HG03558 (cell line): Measurements from ENCODE around the gene SNTA1.
"Not testable (repeated sequence)": the region's sequence is repeated elsewhere in the genome, so short reads cannot be mapped to it uniquely, and the experiment has no call there.

ENCODE experiments used
- ATAC-seq: cut with Tn5 transposase; IDR thresholded peaks from one replicate; pipeline ENCODE4 v1.9.1; 2021; ENCODE audit warnings: moderate number of reproducible peaks; ENCODE audit not compliant: unreplicated experiment; ENCODE audit errors: extremely low read depth

The SNTA1 gene

DNA sequence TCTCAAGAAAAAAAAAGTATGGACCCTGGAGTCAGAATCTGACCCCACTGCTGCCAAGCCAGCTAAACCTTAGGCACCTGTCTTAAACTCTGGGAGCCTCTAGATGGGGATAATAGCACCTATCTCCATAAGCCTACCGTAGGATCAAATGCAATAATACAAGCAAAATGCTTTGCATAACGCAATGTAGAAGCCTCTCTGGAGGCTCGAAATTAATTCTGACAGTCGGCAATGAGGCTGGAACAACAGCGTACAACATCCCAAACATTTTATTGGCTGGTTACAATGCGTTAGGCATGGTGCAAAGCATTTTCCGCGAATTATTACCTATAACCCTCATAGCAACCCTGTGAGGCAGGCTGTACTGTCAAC, 42.8 kb downstream of the SNTA1 start:
- ATAC-seq: no peak

DNA sequence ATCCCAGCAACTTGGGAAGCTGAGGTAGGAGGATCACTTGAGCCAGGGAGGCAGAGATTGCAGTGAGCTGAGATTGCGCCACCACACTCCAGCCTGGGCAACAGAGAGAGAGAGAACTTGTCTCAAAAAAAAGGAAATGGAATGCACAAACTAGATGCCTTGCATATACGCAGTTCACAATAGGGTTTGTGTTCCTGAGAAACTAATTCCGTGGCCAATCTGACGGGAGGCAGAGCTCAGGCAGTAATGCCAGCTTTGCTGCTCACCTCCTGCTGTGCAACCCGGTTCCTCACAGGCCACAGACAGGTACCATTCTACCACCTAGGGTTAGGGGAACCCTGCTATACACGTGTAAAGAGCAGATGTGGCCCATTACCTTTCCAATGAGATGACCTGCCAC, 43.6 kb downstream of the SNTA1 start:
- no peak for ATAC-seq

DNA sequence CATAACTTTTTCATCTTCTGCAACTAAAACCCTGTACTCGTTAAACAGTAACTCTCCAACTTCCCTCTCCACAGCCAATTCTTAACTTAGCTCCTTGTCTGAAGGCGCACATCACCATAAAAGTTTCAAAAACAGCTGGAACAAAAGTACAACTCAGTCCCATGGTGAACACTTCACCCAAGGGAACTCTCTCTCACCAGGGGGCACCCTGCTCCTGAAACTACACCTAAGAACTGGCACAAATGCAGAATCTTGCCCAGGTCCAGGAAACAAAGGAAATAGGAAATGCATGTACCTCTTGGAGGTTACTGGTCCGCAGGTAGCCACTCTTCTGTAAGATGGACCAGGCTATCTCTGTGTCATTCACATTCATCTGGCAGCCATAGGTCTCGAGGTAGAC, 48.8 kb downstream of the SNTA1 start:
- ATAC-seq: no peak

DNA sequence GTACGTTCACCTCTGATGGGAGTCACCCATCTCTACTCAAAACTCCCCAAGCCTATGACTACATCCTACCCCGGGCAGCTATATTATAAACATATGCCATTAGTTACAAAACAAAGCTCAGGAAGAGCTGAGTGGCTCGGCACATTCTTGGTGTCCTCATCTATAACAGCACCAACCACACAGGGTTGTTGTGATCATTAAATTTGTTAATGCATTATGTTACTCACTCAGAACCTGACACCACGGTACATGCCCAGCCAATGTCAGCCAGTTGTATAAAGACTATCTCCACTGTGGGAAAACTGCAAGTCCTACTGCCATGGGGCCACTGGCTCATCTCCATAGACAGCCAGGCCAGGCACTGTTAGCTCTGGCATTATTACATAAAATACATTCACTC, 50.0 kb downstream of the SNTA1 start:
- no peak for ATAC-seq

DNA sequence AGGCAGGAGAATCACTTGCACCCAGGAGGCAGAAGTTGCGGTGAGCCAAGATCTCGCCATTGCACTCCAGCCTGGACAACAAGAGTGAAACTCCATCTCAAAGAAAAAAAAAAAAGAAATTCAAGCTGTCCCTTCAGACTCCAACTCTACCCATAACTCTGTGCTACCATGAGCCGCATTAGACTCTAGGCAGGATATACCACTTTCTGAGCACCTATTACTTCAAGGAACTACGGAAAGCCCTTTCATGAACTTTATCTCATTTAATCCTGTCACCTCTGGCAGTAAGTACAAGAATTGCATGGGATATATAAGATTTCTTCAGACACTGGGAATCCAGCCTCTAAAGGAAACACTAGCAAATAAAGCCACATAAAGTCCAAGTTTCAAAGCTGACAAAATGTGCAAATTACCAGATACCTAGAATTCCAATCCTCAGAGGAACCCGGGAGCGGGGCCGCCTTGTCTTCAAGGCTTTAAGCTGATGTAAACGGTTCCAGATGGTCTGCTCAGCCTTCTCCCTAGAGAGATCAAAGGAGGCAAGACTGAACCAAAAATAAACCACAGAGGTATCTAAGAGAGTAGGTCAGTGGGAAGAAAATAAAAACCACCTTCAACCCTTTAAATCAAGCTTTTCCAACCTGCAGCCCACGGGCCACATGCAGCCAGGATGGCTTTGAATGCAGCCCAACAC, 51.7 kb downstream of the SNTA1 start:
- ATAC-seq: no peak

DNA sequence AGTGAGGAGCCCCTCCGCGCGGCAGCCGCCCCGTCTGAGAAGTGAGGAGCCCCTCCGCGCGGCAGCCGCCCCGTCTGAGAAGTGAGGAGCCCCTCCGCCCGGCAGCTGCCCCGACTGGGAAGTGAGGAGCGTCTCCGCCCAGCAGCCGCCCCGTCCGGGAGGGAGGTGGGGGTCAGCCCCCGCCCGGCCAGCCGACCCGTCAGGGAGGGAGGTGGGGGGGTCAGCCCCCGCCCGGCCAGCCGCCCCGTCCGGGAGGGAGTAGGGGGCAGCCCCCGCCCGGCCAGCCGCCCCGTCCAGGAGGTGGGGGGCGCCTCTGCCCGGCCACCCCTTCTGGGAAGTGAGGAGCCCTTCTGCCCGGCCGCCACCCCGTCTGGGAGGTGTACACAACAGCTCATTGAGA, 54.2 kb downstream of the SNTA1 start:
- ATAC-seq: not testable (repeated sequence)

DNA sequence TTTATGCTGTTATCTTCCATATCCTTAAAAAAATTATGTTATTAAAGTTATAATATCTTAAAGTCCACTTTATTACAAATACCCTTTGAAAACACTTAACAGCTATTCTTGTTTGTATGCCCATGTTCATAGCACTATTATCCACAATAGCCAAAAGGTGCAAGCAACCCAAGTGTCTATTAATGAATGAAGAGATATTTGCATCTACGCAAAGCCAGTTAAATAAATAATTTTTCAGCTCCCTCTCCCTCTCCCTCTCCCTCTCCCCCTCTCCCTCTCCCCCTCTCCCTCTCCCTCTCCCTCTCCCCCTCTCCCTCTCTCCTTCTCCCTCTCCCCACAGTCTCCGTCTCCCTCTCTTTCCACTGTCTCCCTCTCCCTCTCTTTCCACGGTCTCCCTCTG, 55.3 kb downstream of the SNTA1 start:
- ATAC-seq: no peak

DNA sequence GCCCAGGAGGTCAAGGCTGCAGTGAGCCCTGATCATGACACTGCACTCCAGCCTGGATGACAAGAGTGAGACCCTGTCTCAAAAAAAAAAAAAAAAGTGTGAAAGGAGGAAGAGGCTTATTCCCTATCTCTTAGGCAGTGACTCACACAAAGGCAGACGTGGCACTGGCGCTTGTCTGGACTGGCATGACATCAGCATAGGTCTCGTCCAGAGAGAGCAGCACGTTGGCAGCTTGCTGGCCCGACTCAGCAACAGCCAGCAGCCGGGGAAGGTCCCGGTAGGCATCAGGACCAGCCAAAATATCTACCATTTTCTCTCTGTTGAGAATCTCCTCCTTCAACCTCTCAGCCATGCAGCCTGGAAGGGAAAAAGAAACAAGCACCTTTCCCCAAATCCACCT, 56.4 kb downstream of the SNTA1 start:
- no peak for ATAC-seq

DNA sequence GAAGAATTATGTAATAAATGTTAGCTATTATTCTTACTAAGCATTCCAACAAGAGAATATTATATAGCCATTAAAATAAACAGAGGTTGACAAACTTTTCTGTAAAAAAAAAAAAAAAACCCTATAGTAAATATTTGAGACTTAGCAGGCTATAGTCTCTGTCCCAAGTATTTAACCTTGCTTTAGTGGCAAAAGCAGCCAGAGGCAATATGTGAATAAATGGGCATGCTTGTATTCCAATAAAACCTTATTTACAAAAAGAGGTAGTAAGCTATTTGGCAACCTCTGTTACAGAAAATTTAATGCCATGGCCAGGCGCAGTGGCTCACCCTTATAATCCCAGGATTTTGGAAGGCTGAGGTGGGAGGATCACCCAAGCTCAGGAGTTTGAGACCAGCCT, 56.9 kb downstream of the SNTA1 start:
- ATAC-seq: no peak

DNA sequence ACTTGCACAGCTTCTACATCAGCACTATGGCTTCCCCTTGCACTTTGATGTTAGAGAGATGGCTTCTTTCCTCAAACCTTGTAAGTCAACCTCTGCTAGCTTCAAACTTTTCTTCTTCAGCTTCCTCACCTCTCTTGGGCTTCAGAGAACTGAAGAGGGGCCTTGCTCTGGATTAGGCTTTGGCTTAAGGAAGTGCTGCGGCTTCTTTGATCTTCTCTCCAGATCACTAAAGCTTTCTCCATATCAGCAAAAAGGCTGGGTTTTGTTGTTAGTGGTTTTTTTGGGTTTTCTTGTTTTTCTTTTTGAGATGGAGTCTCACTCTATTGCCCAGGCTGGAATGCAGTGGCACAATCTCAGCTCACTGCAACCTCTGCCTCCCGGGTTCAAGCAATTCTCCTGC, 66.2 kb downstream of the SNTA1 start:
- ATAC-seq: no peak

DNA sequence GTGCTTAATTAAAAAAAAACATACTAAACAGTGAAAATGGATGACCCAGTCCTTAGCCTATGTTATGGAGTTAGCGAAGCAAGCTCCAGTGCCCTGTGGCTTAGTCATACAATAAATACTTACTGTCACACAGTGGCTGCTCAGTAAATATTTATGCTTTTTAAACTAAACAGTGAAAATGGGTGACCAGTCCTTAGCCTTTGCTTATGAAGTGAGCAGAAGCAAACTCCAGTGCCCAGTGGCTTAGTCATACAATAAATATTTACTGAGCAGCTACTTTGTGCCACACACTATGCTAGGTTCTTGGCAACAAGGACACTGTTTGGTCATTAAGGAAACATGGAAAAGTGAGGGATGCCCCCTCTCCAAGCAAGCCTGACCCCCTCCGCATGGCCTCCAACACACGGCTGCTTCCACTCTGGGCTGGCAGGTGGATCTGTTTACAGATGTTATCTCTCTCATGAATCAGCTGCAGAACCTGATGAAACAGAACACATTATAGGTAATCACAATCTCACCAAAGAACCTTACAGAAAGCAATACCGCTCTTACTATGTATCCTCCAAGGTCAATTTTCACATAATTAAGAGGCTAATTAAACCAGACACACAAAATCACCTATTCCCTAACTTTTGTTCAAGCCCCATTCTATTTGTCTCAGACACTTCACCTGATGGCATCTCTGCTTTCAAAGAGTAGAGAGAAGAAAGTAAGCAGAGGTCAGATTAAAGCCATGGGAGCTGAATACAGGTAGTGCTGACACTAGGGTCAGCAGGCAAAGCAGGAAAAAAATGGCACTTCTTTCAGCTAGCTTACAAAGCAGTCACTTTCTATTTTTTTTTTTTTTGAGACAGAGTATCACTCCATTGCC, 69.6 kb downstream of the SNTA1 start:
- no peak for ATAC-seq

DNA sequence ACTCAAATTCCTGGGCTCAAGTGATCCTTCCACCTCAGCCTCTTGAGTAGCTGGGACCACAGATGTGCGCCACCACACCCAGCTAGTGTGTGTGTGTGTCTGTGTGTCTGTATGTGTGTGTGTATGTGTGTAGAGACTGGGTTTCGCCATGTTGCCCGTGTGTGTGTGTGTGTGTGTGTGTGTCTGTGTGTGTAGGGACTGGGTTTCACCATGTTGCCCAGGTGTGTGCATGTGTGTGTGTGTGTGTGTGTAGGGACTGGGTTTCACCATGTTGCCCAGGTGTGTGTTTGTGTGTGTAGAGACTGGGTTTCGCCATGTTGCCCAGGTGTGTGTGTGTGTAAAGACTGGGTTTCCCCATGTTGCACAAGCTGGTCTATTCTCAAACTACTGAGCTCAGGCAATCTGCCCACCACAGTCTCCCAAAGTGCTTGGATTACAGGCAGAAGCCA, 70.5 kb downstream of the SNTA1 start:
- ATAC-seq: no peak

DNA sequence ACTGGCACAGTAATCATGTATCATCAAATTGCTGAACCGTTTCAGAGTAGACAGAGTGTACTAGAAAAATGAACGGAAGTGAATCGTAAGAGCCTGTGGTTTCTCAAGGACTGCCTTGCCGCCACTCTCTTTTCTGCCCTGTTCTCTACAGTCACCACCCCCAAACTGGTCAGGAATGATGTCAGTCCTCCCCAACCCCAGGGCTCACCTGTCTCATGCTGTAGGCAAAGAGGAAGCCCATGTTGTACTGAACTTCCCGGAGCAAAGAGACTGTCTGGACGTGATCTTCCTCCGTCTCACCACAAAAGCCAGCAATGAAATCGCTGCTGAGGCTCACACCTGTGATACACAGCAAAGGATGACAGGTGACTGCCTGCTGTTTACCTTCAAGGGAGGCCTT, 73.3 kb downstream of the SNTA1 start:
- no peak for ATAC-seq

DNA sequence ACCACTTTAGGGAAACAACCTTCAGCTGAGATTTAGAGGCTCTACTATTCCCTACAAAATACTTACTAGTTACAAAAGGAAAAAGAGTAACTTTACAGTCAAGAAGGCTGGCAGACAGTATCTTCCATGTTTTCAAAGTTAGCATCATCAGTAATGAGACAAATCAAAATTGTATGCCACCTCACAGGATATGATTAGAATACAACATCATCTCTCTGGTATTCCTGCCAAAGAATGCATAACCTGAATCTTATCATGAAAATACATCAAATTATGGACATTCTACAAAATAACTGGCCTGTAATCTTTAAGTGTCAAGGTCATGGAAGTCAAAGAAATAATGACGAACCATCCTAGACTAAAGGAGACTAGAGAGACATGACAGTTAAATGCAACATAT, 80.7 kb downstream of the SNTA1 start:
- ATAC-seq: no peak

DNA sequence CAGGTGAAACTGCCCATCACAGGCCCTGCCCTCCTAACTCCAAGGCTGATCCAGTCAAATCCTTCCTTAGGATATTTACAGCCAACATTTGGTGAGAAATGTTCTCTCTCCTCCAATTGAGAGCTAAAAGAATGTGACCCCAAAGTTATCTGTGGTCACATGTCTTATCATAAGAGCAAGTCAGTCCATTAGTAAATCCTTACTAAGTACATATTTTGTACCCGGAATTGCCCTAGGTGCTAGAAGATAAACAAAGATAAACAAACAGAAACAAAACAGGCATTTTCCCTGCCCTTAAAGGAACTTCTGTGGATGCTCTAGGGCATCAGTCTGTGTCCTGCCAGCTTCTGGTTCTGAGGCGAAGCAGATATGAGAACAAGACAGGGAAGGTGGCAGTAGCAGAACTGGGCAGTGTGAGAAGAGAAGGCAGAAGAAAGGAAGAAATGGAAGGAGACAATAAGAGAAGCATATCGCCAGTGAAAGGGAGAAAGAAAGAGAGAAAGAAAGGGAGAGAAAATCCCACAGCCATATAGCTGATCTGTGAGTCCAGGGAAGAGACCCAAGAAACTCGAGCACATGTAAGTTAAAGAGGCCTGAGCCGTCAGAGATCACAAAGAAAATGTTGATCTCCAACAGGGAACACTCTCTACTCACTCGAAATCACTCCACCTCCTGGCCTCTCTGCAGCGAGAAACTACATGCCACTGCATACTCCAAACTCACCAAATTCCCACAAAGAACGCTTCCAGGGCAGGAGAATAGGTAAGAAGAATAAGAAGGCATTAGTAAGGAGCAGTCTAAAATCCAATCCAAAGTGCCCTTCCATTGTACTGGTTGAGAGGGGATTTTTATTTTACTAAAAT, 83.9 kb downstream of the SNTA1 start:
- no peak for ATAC-seq
